Measurements from ENCODE around the gene HBM. TPM values are rescaled to one million over a fixed set of nuclear protein-coding genes. Genes with fewer than 3 reads are reported as not detected.

Gene HBM
- total and polyA plus RNA-seq, 5 donors from 2014 or later: not detected

GRCh38 chr16:181565-182021, 15.8 kb downstream of the HBM start:
- Histone ChIP-seq H3K27ac (ENCODE audit: insufficient read depth, low read length, poor library complexity, severe bottlenecking) (no peak overlapping the region), H3K27me3 (ENCODE audit: control insufficient read depth, insufficient read depth, low read length) (peaks cover 17% of the 10 kb centered on the region), H3K4me3 (ENCODE audit: low read depth, low read length) (no peak overlapping the region), H3K4me1 (ENCODE audit: control insufficient read depth, insufficient read depth, low read length, poor library complexity, severe bottlenecking) (peaks cover 19% of the 10 kb centered on the region), H3K9me3 (ENCODE audit: control insufficient read depth in 2 of 2, low read length in 2 of 2) (no peaks in the 10 kb centered on the region), H3K36me3 (ENCODE audit: control insufficient read depth, insufficient read depth, low read length) (no peaks in the 10 kb centered on the region)
- Mint-ChIP-seq H3K4me3 (peak overlapping the region in 1 of 4 donors; percentile 12), H3K4me1 (peaks cover 0 to 13% (median 0%) of the 10 kb centered on the region in 4 donors), H3K27ac (no peak overlapping the region), H3K27me3 (peaks cover 28% of the 10 kb centered on the region), H3K36me3 (no peaks in the 10 kb centered on the region), H3K9me3 (peaks cover 0 to 1% (median 0%) of the 10 kb centered on the region in 7 donors)
- ATAC-seq (ENCODE audit: low read depth in 2 of 2) (no peak), DNase-seq (peak in 1 of 3 donors; percentile 15)

- Mint-ChIP-seq H3K27ac (no peak overlapping the region), H3K36me3 (no peaks in the 10 kb centered on the region), H3K4me1 (peaks cover 0 to 5% (median 0%) of the 10 kb centered on the region in 4 donors), H3K27me3 (peaks cover 20% of the 10 kb centered on the region), H3K9me3 (peaks cover 0 to 1% (median 0%) of the 10 kb centered on the region in 7 donors), H3K4me3 (no peak overlapping the region)
- Histone ChIP-seq H3K9me3 (ENCODE audit: control insufficient read depth in 2 of 2, low read length in 2 of 2) (no peaks in the 10 kb centered on the region), H3K27me3 (ENCODE audit: control insufficient read depth, insufficient read depth, low read length) (peaks cover 12% of the 10 kb centered on the region), H3K4me1 (ENCODE audit: control insufficient read depth, insufficient read depth, low read length, poor library complexity, severe bottlenecking) (peaks cover 19% of the 10 kb centered on the region), H3K36me3 (ENCODE audit: control insufficient read depth, insufficient read depth, low read length) (peaks cover 3% of the 10 kb centered on the region), H3K4me3 (ENCODE audit: low read depth, low read length) (no peak overlapping the region), H3K27ac (ENCODE audit: insufficient read depth, low read length, poor library complexity, severe bottlenecking) (no peak overlapping the region)
- ATAC-seq (ENCODE audit: low read depth in 2 of 2) (no peak), DNase-seq (no peak)
Observed at GRCh38 chr16:183005-183404, 17.2 kb downstream of the HBM start.

GRCh38 chr16:185213-185612, 19.4 kb downstream of the HBM start:
- peaks cover 20% of the 10 kb centered on the region for H3K36me3 ChIP-seq (ENCODE audit: control insufficient read depth, insufficient read depth, low read length)
- no peak overlapping the region for H3K4me3 ChIP-seq (ENCODE audit: low read depth, low read length)
- ATAC-seq (ENCODE audit: low read depth in 2 of 2) (no peak), DNase-seq (no peak)
- Mint-ChIP-seq H3K4me3 (no peak overlapping the region), H3K9me3 (no peaks in the 10 kb centered on the region), H3K27ac (no peak overlapping the region), H3K36me3 (peaks cover 15% of the 10 kb centered on the region), H3K27me3 (no peaks in the 10 kb centered on the region), H3K4me1 (peaks cover 5 to 11% (median 6%) of the 10 kb centered on the region in 4 donors)
- peaks cover 15% of the 10 kb centered on the region for H3K4me1 ChIP-seq (ENCODE audit: control insufficient read depth, insufficient read depth, low read length, poor library complexity, severe bottlenecking)
- H3K27me3 ChIP-seq (ENCODE audit: control insufficient read depth, insufficient read depth, low read length): no peaks in the 10 kb centered on the region
- no peak overlapping the region for H3K27ac ChIP-seq (ENCODE audit: insufficient read depth, low read length, poor library complexity, severe bottlenecking)
- H3K9me3 ChIP-seq (ENCODE audit: control insufficient read depth in 2 of 2, low read length in 2 of 2): no peaks in the 10 kb centered on the region

- Histone ChIP-seq H3K4me3 (ENCODE audit: low read depth, low read length) (no peak overlapping the region), H3K4me1 (ENCODE audit: control insufficient read depth, insufficient read depth, low read length, poor library complexity, severe bottlenecking) (peaks cover 11% of the 10 kb centered on the region), H3K27me3 (ENCODE audit: control insufficient read depth, insufficient read depth, low read length) (no peaks in the 10 kb centered on the region), H3K27ac (ENCODE audit: insufficient read depth, low read length, poor library complexity, severe bottlenecking) (no peak overlapping the region), H3K36me3 (ENCODE audit: control insufficient read depth, insufficient read depth, low read length) (peaks cover 24% of the 10 kb centered on the region), H3K9me3 (ENCODE audit: control insufficient read depth in 2 of 2, low read length in 2 of 2) (no peaks in the 10 kb centered on the region)
- no peaks in the 10 kb centered on the region for H3K27me3 Mint-ChIP-seq
- H3K4me3 Mint-ChIP-seq: no peak overlapping the region
- no peak for DNase-seq
- H3K36me3 Mint-ChIP-seq: peaks cover 18% of the 10 kb centered on the region
- no peaks in the 10 kb centered on the region for H3K9me3 Mint-ChIP-seq
- H3K27ac Mint-ChIP-seq: peak overlapping the region in 1 of 3 donors; percentile 48
- H3K4me1 Mint-ChIP-seq: peaks cover 5 to 11% (median 6%) of the 10 kb centered on the region in 4 donors
- ATAC-seq (ENCODE audit: low read depth in 2 of 2): no peak
Observed at GRCh38 chr16:185691-186090, 19.9 kb downstream of the HBM start.

- ATAC-seq (ENCODE audit: low read depth in 2 of 2): no peak
Observed at GRCh38 chr16:187330-187729, 21.6 kb downstream of the HBM start.

GRCh38 chr16:188674-189073, 22.9 kb downstream of the HBM start:
- Histone ChIP-seq H3K36me3 (ENCODE audit: control insufficient read depth, insufficient read depth, low read length) (peaks cover 45% of the 10 kb centered on the region), H3K27ac (ENCODE audit: insufficient read depth, low read length, poor library complexity, severe bottlenecking) (no peak overlapping the region), H3K4me3 (ENCODE audit: low read depth, low read length) (no peak overlapping the region), H3K27me3 (ENCODE audit: control insufficient read depth, insufficient read depth, low read length) (no peaks in the 10 kb centered on the region), H3K9me3 (ENCODE audit: control insufficient read depth in 2 of 2, low read length in 2 of 2) (no peaks in the 10 kb centered on the region), H3K4me1 (ENCODE audit: control insufficient read depth, insufficient read depth, low read length, poor library complexity, severe bottlenecking) (no peaks in the 10 kb centered on the region)
- ATAC-seq (ENCODE audit: low read depth in 2 of 2) (peak; percentile 65 to 76), DNase-seq (peak in 2 of 3 donors; percentile 44 to 64)
- peaks cover 5 to 12% (median 8%) of the 10 kb centered on the region in 4 donors for H3K4me1 Mint-ChIP-seq
- H3K4me3 Mint-ChIP-seq: no peak overlapping the region
- H3K27me3 Mint-ChIP-seq: no peaks in the 10 kb centered on the region
- H3K27ac Mint-ChIP-seq: peak overlapping the region in 2 of 3 donors; percentile 48 to 65
- peaks cover 37% of the 10 kb centered on the region for H3K36me3 Mint-ChIP-seq
- no peaks in the 10 kb centered on the region for H3K9me3 Mint-ChIP-seq

More at GRCh38 chr16:187330-187729, 21.6 kb downstream of the HBM start:
- H3K36me3 ChIP-seq (ENCODE audit: control insufficient read depth, insufficient read depth, low read length): peaks cover 38% of the 10 kb centered on the region
- no peak overlapping the region for H3K27ac ChIP-seq (ENCODE audit: insufficient read depth, low read length, poor library complexity, severe bottlenecking)
- Mint-ChIP-seq H3K4me3 (no peak overlapping the region), H3K27me3 (no peaks in the 10 kb centered on the region), H3K27ac (no peak overlapping the region), H3K4me1 (peaks cover 5 to 12% (median 8%) of the 10 kb centered on the region in 4 donors), H3K36me3 (peaks cover 33% of the 10 kb centered on the region), H3K9me3 (no peaks in the 10 kb centered on the region)
- DNase-seq: no peak
- H3K27me3 ChIP-seq (ENCODE audit: control insufficient read depth, insufficient read depth, low read length): no peaks in the 10 kb centered on the region
- H3K4me3 ChIP-seq (ENCODE audit: low read depth, low read length): no peak overlapping the region
- no peaks in the 10 kb centered on the region for H3K9me3 ChIP-seq (ENCODE audit: control insufficient read depth in 2 of 2, low read length in 2 of 2)
- no peaks in the 10 kb centered on the region for H3K4me1 ChIP-seq (ENCODE audit: control insufficient read depth, insufficient read depth, low read length, poor library complexity, severe bottlenecking)

GRCh38 chr16:189604-190186, 23.9 kb downstream of the HBM start:
- Histone ChIP-seq H3K27ac (ENCODE audit: insufficient read depth, low read length, poor library complexity, severe bottlenecking) (no peak overlapping the region), H3K9me3 (ENCODE audit: control insufficient read depth in 2 of 2, low read length in 2 of 2) (no peaks in the 10 kb centered on the region), H3K4me1 (ENCODE audit: control insufficient read depth, insufficient read depth, low read length, poor library complexity, severe bottlenecking) (no peaks in the 10 kb centered on the region), H3K4me3 (ENCODE audit: low read depth, low read length) (no peak overlapping the region), H3K36me3 (ENCODE audit: control insufficient read depth, insufficient read depth, low read length) (peaks cover 52% of the 10 kb centered on the region), H3K27me3 (ENCODE audit: control insufficient read depth, insufficient read depth, low read length) (no peaks in the 10 kb centered on the region)
- H3K36me3 Mint-ChIP-seq: peaks cover 37% of the 10 kb centered on the region
- H3K4me1 Mint-ChIP-seq: peaks cover 5 to 12% (median 8%) of the 10 kb centered on the region in 4 donors
- H3K9me3 Mint-ChIP-seq: no peaks in the 10 kb centered on the region
- no peak overlapping the region for H3K4me3 Mint-ChIP-seq
- no peaks in the 10 kb centered on the region for H3K27me3 Mint-ChIP-seq
- H3K27ac Mint-ChIP-seq: no peak overlapping the region
- DNase-seq (no peak), ATAC-seq (ENCODE audit: low read depth in 2 of 2) (no peak)

- Histone ChIP-seq H3K27me3 (ENCODE audit: control insufficient read depth, insufficient read depth, low read length) (no peaks in the 10 kb centered on the region), H3K4me3 (ENCODE audit: low read depth, low read length) (no peak overlapping the region), H3K36me3 (ENCODE audit: control insufficient read depth, insufficient read depth, low read length) (peaks cover 64% of the 10 kb centered on the region), H3K9me3 (ENCODE audit: control insufficient read depth in 2 of 2, low read length in 2 of 2) (no peaks in the 10 kb centered on the region), H3K4me1 (ENCODE audit: control insufficient read depth, insufficient read depth, low read length, poor library complexity, severe bottlenecking) (no peaks in the 10 kb centered on the region), H3K27ac (ENCODE audit: insufficient read depth, low read length, poor library complexity, severe bottlenecking) (no peak overlapping the region)
- DNase-seq (no peak), ATAC-seq (ENCODE audit: low read depth in 2 of 2) (no peak)
- H3K36me3 Mint-ChIP-seq: peaks cover 44% of the 10 kb centered on the region
- peaks cover 5 to 12% (median 8%) of the 10 kb centered on the region in 4 donors for H3K4me1 Mint-ChIP-seq
- H3K27me3 Mint-ChIP-seq: no peaks in the 10 kb centered on the region
- H3K9me3 Mint-ChIP-seq: no peaks in the 10 kb centered on the region
- H3K27ac Mint-ChIP-seq: peak overlapping the region in 2 of 3 donors; percentile 72 to 73
- no peak overlapping the region for H3K4me3 Mint-ChIP-seq
Observed at GRCh38 chr16:191831-192230, 26.1 kb downstream of the HBM start.

All from CD4-positive, CD25-positive, alpha-beta regulatory T cell (primary cell).